Neural cell (in vitro differentiated cells): ENCODE results near the gene FGB.

Experiments
- EP300 ChIP-seq: fragments of 450-650 bp; conservative IDR thresholded peaks from 2 replicates; pipeline ENCODE4 v1.6.1; 2014; ENCODE audit warnings: antibody characterized with exemption, mild to moderate bottlenecking, moderate library complexity; ENCODE audit not compliant: poor library complexity, severe bottlenecking
- EZH2 ChIP-seq: fragments of 200-600, 300-800 bp; shearing (Covaris generic), sonication (generic); IDR thresholded peaks from 2 replicates; pipeline ENCODE4 v1.6.1; 2014; ENCODE audit warnings: antibody characterized with exemption, low read length, borderline replicate concordance, mild to moderate bottlenecking; ENCODE audit not compliant: insufficient read depth, poor library complexity, severe bottlenecking
- MXI1 ChIP-seq: fragments of 450-650 bp; conservative IDR thresholded peaks from 2 replicates; pipeline ENCODE4 v1.6.1; 2014; ENCODE audit warnings: antibody characterized with exemption, mild to moderate bottlenecking; ENCODE audit not compliant: poor library complexity, severe bottlenecking
- POLR2AphosphoS5 ChIP-seq: IDR thresholded peaks from 2 replicates; pipeline ENCODE4 v1.6.1; 2012
- SMC3 ChIP-seq: fragments of 450-650 bp; conservative IDR thresholded peaks from 2 replicates; pipeline ENCODE4 v1.6.1; 2014; ENCODE audit warnings: antibody characterized with exemption, mild to moderate bottlenecking, moderate library complexity; ENCODE audit not compliant: poor library complexity
- TF ChIP-seq, protein P1 (sequence below): IDR thresholded peaks from 2 replicates; pipeline ENCODE4 v1.6.1; 2012; ENCODE audit warnings: borderline replicate concordance
- TF ChIP-seq, protein P2 (sequence below): fragments of 450-650 bp; IDR thresholded peaks from 2 replicates; pipeline ENCODE4 v1.5.1; 2014; ENCODE audit warnings: antibody characterized with exemption, mild to moderate bottlenecking, moderate library complexity; ENCODE audit not compliant: poor library complexity, severe bottlenecking

DNA sequence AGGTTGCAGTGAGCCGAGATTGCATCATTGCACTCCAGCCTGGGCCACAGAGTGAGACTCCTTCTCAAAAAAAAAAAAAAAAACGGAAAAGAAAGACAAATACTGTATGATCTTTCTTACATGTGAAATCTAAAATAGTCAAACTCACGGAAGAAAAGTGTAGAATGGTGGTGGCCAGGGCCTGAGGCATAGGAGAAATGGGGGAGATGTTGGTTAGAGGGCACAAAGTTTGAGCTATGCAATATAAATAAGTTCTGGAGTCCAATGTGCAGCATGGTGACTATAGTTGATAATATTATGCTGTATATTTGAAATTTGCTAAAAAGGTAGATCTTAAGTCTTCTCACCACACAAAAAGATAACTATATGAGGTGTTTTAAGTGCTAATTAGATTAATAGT lies 29.1 kb downstream of the FGB start:
- TF ChIP-seq, protein P1, sequence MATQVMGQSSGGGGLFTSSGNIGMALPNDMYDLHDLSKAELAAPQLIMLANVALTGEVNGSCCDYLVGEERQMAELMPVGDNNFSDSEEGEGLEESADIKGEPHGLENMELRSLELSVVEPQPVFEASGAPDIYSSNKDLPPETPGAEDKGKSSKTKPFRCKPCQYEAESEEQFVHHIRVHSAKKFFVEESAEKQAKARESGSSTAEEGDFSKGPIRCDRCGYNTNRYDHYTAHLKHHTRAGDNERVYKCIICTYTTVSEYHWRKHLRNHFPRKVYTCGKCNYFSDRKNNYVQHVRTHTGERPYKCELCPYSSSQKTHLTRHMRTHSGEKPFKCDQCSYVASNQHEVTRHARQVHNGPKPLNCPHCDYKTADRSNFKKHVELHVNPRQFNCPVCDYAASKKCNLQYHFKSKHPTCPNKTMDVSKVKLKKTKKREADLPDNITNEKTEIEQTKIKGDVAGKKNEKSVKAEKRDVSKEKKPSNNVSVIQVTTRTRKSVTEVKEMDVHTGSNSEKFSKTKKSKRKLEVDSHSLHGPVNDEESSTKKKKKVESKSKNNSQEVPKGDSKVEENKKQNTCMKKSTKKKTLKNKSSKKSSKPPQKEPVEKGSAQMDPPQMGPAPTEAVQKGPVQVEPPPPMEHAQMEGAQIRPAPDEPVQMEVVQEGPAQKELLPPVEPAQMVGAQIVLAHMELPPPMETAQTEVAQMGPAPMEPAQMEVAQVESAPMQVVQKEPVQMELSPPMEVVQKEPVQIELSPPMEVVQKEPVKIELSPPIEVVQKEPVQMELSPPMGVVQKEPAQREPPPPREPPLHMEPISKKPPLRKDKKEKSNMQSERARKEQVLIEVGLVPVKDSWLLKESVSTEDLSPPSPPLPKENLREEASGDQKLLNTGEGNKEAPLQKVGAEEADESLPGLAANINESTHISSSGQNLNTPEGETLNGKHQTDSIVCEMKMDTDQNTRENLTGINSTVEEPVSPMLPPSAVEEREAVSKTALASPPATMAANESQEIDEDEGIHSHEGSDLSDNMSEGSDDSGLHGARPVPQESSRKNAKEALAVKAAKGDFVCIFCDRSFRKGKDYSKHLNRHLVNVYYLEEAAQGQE = no peak
- TF ChIP-seq EP300 (no peak), EZH2 (no peak), MXI1 (no peak), POLR2AphosphoS5 (no peak), SMC3 (no peak)
- TF ChIP-seq, protein P2, sequence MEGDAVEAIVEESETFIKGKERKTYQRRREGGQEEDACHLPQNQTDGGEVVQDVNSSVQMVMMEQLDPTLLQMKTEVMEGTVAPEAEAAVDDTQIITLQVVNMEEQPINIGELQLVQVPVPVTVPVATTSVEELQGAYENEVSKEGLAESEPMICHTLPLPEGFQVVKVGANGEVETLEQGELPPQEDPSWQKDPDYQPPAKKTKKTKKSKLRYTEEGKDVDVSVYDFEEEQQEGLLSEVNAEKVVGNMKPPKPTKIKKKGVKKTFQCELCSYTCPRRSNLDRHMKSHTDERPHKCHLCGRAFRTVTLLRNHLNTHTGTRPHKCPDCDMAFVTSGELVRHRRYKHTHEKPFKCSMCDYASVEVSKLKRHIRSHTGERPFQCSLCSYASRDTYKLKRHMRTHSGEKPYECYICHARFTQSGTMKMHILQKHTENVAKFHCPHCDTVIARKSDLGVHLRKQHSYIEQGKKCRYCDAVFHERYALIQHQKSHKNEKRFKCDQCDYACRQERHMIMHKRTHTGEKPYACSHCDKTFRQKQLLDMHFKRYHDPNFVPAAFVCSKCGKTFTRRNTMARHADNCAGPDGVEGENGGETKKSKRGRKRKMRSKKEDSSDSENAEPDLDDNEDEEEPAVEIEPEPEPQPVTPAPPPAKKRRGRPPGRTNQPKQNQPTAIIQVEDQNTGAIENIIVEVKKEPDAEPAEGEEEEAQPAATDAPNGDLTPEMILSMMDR = no peak
